Sigmoid colon (tissue), 4 donors: ENCODE measurements around the gene PAPOLG.

Source experiments
- EP300 ChIP-seq, 4 donors: sonication (generic); formaldehyde crosslinking; IDR thresholded peaks; one replicate each; pipeline ENCODE4 v1.6.1; 2017; ENCODE audit warnings: antibody characterized with exemption in 4 of 4
- POLR2A ChIP-seq, 2 donors: fragments of 450-650 bp; IDR thresholded peaks; one replicate each; pipeline ENCODE4 v1.6.1; 2016; ENCODE audit warnings: antibody characterized with exemption in 2 of 2, mild to moderate bottlenecking in 2 of 2, moderate library complexity in 2 of 2
- POLR2AphosphoS5 ChIP-seq, 4 donors: sonication (generic); formaldehyde crosslinking; IDR thresholded peaks; one replicate each; pipeline ENCODE4 v1.6.1; 2017; ENCODE audit warnings: antibody characterized with exemption in 4 of 4
- TF ChIP-seq, protein P1 (sequence below), 4 experiments: fragments of 450-650 bp in 3 of 4; fragments of 200-600 bp in 1 of 4; IDR thresholded peaks; one replicate each; pipeline ENCODE4 v1.5.1; 2016 to 2019; ENCODE audit warnings: antibody characterized with exemption in 4 of 4, mild to moderate bottlenecking in 3 of 4, moderate library complexity in 2 of 4

DNA sequence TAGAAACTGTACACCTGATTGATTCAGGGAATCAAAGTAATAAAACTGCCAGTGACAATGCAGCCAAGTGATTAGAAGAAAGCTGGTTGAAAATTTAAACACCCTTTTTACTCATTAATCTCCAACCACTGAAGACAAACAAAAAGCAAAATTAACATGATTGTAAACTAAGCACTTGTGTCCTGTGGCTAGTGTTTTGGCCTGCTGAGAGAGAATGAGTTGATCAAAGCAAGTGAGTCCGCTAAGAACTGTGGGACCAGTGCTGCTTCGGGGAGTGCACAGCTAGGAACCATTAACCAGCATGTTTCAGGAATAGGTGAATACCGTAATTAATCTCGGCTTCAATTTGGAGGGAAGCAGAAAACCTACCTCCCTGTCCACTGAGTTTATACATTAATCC is 13.6 kb upstream of the PAPOLG start:
- TF ChIP-seq, protein P1, sequence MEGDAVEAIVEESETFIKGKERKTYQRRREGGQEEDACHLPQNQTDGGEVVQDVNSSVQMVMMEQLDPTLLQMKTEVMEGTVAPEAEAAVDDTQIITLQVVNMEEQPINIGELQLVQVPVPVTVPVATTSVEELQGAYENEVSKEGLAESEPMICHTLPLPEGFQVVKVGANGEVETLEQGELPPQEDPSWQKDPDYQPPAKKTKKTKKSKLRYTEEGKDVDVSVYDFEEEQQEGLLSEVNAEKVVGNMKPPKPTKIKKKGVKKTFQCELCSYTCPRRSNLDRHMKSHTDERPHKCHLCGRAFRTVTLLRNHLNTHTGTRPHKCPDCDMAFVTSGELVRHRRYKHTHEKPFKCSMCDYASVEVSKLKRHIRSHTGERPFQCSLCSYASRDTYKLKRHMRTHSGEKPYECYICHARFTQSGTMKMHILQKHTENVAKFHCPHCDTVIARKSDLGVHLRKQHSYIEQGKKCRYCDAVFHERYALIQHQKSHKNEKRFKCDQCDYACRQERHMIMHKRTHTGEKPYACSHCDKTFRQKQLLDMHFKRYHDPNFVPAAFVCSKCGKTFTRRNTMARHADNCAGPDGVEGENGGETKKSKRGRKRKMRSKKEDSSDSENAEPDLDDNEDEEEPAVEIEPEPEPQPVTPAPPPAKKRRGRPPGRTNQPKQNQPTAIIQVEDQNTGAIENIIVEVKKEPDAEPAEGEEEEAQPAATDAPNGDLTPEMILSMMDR (IDR thresholded peaks at IDR 0.05) = no peak
- TF ChIP-seq POLR2A (IDR thresholded peaks at IDR 0.05) (no peak), POLR2AphosphoS5 (IDR thresholded peaks at IDR 0.05) (no peak), EP300 (IDR thresholded peaks at IDR 0.05) (no peak)
